Fibroblast of skin of abdomen (primary cell): ENCODE data around the gene MMP11. TPM values are rescaled to one million over a fixed set of nuclear protein-coding genes. Genes with fewer than 3 reads are reported as not detected.
"Not testable (repeated sequence)": the region's sequence is repeated elsewhere in the genome, so short reads cannot be mapped to it uniquely, and the experiment has no call there.

Experiments used
- DNase-seq: peaks from one replicate; pipeline ENCODE4 v3.0.0-alpha.2; 2013
- polyA plus RNA-seq, 2 experiments: library from polyadenylated mRNA; unstranded; fragments of 120-200 nt; gene quantifications; one replicate each; pipeline ENCODE4 v1.2.1, GENCODE V29; 2013; ENCODE audit not compliant: insufficient read length in 2 of 2

MMP11 gene, protein sequence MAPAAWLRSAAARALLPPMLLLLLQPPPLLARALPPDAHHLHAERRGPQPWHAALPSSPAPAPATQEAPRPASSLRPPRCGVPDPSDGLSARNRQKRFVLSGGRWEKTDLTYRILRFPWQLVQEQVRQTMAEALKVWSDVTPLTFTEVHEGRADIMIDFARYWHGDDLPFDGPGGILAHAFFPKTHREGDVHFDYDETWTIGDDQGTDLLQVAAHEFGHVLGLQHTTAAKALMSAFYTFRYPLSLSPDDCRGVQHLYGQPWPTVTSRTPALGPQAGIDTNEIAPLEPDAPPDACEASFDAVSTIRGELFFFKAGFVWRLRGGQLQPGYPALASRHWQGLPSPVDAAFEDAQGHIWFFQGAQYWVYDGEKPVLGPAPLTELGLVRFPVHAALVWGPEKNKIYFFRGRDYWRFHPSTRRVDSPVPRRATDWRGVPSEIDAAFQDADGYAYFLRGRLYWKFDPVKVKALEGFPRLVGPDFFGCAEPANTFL
- polyA plus RNA-seq (2013, experiment 1 of 2; ENCODE audit: insufficient read length) = 13.1 TPM
- 14.3 TPM for polyA plus RNA-seq (2013, experiment 2 of 2; ENCODE audit: insufficient read length)

GRCh38 chr22:23772649-23773473, at the start of gene MMP11:
TSS of gene MMP11 (plus strand) at chr22:23772849. CDS start at chr22:23772871, 22 bp downstream.
- DNase-seq = peak; percentile 47

GRCh38 chr22:23728108-23728507, 44.5 kb upstream of the MMP11 start:
- not testable (repeated sequence) for DNase-seq

DNA sequence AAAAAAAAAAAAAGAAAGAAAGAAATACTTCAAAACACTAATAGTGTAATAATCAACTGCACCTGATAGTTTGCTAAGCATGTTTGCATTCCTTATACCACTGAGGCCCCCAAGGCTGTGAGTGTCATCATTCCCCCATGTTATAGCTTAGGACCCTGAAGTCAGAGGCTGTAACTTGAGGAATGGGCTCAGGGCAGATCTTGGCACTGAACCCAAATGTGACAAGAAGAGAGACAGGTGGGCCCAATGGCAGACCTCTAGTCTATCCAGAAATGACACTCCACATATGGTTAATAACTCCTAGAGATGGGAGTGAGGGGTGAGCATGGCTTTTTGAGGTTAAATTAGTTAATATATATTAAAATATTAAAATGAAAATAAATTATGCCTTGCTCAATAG, 35.0 kb upstream of the MMP11 start:
- no peak for DNase-seq

DNA sequence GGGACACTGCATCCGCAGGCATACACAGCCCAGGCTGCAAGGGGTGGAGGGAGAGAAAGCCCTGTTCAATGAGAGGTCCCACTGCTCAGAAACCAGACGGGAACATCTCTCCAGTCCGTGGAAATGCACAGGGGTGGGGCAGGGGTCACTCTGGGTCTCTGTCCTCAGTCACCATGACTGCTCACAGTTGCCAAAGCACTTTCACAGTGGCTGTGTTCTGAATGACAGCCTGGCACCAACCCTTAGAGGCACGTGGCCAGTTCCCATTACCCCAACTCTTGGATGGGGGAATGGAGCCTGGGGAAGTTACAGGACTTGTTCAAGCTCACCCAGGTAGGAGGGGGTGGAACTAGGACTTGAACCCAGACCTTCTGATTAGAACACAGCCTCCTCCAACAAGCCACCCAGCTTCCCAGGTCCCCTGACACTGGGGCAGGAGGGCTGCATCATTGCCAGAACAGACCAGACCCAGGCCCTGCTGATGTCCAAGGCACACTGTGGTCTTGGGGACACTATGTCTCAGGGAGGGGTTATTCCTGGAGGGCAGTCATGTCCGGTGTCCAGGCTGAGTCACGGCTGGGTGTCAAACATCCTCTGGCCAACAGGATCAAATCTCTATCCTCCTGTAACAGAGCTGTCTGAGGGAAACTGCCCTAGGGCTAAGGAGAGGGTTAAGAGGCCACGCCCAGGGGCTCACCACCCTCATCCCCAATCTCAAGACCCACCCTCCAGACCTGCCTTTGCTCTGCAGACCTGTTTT, 30.0 kb upstream of the MMP11 start:
- no peak for DNase-seq

- no peak for DNase-seq
Measured at GRCh38 chr22:23743303-23743705, 29.3 kb upstream of the MMP11 start.

DNA sequence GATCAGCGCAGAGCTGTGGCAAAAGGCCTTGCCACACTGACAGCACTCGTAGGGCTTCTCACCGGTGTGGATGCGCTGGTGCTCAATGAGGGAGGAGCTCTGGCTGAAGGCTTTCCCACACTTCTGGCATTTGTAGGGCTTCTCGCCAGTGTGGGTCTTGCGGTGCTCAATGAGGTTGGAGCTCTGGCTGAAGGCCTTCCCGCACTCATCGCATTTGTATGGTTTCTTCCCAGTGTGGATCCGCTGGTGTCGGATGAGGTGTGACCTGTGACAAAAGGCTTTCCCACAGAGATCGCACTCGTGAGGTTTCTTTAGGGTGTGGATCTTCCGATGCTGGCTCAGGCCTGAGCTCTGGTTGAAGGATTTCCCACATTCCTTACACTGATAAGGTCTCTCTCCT, 28.6 kb upstream of the MMP11 start:
- DNase-seq = no peak

- DNase-seq = no peak
Measured at GRCh38 chr22:23744485-23744884, 28.2 kb upstream of the MMP11 start.

- DNase-seq = no peak
Measured at GRCh38 chr22:23745791-23746190, 26.9 kb upstream of the MMP11 start.

DNA sequence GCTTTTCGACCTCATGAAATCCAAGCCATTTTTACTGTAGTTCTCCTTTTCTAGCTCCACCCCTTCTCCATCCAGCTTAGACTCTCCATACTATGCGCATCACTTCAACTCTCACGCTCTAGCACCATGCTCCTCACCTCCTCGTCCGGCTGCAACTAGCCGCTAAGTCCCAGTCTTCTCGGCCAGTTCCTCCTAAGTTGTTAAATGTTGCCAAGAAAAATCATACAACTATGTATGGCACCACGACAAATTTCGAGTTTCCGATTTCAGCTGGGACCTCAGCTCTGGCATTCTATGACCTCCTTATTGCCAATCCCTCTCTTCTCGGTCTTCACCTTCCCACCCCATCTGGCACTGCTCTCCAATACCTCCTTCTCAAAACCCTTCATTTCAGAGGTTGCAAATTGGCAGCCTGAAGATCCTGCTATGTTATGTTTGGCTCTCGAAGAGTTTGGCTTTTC, 22.8 kb upstream of the MMP11 start:
- DNase-seq = no peak

DNA sequence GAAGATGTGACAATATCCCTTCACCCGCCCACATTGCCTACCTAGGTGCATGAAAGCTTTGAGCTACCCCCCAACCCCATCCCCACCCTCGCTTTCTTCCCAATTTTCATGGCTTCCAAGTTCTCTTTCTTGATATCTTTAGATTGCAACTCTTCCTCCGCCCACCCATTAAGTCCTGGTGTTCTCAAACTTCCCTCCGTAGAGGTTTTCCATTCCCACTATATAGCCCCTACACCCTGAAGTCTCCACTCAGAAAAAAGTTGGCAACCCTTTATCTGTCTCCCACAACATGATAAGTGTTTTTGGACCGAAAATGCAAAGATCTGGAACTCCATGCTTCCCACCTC, 22.3 kb upstream of the MMP11 start:
- no peak for DNase-seq

- DNase-seq = peak; percentile 82
Measured at GRCh38 chr22:23750714-23751440, 21.8 kb upstream of the MMP11 start, which contains the start of gene ZNF70. TSS of gene ZNF70 (minus strand) at chr22:23751112. CDS start at chr22:23745140, 5,972 bp downstream.

- DNase-seq = peak; percentile 35
Measured at GRCh38 chr22:23751441-23751996, 21.1 kb upstream of the MMP11 start.

DNA sequence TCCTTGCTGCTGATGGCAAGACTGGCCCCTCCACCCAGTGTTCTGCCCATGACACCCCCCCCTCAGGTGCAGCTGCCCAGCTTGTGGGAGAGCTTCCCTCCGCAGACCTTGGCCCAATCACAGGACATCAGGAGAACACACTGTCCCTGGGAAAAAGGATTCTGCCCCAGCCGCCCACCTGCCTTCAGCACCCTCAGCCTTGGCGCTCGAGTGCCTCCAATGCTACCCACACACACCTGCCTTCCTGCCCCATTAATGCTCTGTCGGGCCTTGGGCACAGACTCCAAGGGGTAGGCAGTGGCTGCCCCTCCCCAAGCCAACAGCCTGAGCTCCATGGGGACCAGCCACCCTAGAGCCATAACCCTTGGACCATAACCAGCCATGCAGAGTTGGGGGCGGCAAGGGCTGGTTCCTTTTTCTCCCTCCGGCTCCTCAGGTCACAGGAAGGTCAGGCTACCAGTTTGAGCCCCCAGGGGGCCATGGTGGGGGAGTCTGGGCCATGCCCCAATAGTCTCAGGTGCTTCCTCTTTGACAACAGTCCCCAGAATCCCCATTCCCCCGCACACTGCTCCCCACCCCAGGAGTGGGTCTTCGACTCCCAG, 20.5 kb upstream of the MMP11 start:
- DNase-seq = no peak

DNA sequence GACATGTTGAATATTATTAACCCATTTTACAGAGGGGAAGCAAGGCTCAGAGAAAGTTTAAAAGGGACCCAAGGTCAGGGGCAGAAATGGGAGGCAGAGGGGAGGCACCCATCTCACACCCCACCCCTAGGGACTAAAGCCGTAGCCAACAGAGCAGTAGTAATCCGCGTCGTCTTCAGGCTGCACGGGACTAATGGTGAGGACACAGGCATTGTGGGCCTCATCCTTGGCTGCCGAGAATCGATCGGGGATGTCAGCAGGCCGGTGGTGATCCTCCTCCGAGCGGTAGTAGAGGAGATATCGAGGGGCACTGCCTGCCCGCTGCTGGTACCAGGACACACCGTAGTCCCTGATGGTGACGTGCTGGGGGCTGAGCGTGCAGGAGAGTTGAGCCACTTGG, 19.9 kb upstream of the MMP11 start:
- DNase-seq = no peak

- no peak for DNase-seq
Measured at GRCh38 chr22:23753385-23753784, 19.3 kb upstream of the MMP11 start.

- no peak for DNase-seq
Measured at GRCh38 chr22:23754220-23754919, 18.3 kb upstream of the MMP11 start, which contains the start of gene VPREB3. TSS of gene VPREB3 (minus strand) at chr22:23754425. CDS start at chr22:23754363, 62 bp downstream.

- no peak for DNase-seq
Measured at GRCh38 chr22:23754980-23755636, 17.5 kb upstream of the MMP11 start.

DNA sequence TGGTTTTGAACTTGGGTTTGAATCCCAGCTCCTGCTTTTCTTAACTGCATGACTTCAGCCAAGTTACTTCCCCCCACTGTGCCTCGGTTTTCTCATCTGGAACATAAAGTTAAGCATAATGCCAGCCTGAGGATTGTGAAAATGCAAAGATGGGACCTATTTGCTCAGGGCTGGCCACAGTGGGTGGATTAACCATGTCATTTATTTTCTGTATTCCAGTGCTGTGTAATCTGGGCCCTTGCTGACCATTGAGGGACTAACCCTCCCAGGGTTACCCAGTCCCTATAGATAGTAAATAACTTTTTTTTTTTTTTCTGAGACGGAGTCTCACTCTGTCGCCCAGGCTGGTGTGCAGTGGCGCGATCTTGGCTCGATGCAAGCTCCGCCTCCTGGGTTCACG, 16.9 kb upstream of the MMP11 start:
- DNase-seq = no peak

GRCh38 chr22:23756891-23757290, 15.8 kb upstream of the MMP11 start:
- DNase-seq = no peak

DNA sequence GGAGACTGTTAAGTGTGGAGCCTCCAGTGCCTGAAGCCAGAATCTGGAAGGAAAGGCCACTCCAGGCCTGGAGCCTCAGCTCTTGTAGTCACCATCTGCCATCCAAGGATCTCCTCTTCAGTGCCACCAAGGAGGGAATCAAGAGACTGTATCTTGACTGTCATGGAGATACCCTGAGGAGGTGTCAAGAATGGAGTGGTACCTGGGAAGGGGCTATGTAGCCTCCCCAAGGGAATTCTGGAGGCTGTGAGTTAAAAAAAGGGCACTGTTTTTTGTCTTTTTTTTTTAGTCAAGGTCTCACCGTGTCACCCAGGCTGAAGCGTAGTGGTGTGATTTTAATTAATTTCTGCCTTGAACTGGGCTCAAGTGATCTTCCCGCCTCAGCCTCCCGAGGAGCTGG, 13.1 kb upstream of the MMP11 start:
- DNase-seq = no peak
